ENCODE measurements around the gene SLC25A15. TPM values are rescaled to one million over a fixed set of nuclear protein-coding genes. Genes with fewer than 3 reads are reported as not detected.

SLC25A15 gene
- total RNA-seq, 2 donors from 2014 or later = 23.2 to 36.9 TPM

GRCh38 chr13:40774672-40775071 is 14.7 kb upstream of the SLC25A15 start:
- no peaks in the 10 kb centered on the region for H3K36me3 ChIP-seq (ENCODE audit: control insufficient read depth, insufficient read depth, low read length)
- no peaks in the 10 kb centered on the region for H3K27me3 Mint-ChIP-seq (ENCODE audit: insufficient read depth)
- 88 to 96% methylated on average over 4 to 6 of the region's 6 CpGs for WGBS, 2 experiments (ENCODE audit: insufficient coverage in 1 of 2, insufficient read length in 1 of 2)
- DNase-seq = no peak
- H3K4me1 ChIP-seq (ENCODE audit: control insufficient read depth, insufficient read depth, low read length) = no peaks in the 10 kb centered on the region
- H3K4me1 Mint-ChIP-seq = peaks cover 9% of the 10 kb centered on the region
- no peaks in the 10 kb centered on the region for H3K36me3 Mint-ChIP-seq (ENCODE audit: low read depth)
- no peak overlapping the region for H3K9ac ChIP-seq (ENCODE audit: extremely low read depth, low read length, poor library complexity, severe bottlenecking)
- H3K4me3 ChIP-seq (ENCODE audit: low read length) = no peak overlapping the region
- H3K9me3 Mint-ChIP-seq = no peaks in the 10 kb centered on the region
- TF ChIP-seq CTCF (conservative IDR thresholded peaks at IDR 0.05) = no peak
- H3K27me3 ChIP-seq (ENCODE audit: control insufficient read depth, insufficient read depth, low read length, poor library complexity, severe bottlenecking) = no peaks in the 10 kb centered on the region
- no peak overlapping the region for H3K27ac ChIP-seq (ENCODE audit: low read depth, low read length)
- H3K27ac Mint-ChIP-seq = no peak overlapping the region
- no peak overlapping the region for H3K4me3 Mint-ChIP-seq
- no peaks in the 10 kb centered on the region for H3K9me3 ChIP-seq (ENCODE audit: control insufficient read depth, low read length)

GRCh38 chr13:40776232-40776631 is 13.2 kb upstream of the SLC25A15 start:
- Mint-ChIP-seq H3K27me3 (ENCODE audit: insufficient read depth) (no peaks in the 10 kb centered on the region), H3K4me1 (peaks cover 6% of the 10 kb centered on the region), H3K9me3 (no peaks in the 10 kb centered on the region), H3K4me3 (no peak overlapping the region), H3K36me3 (ENCODE audit: low read depth) (no peaks in the 10 kb centered on the region), H3K27ac (no peak overlapping the region)
- H3K27me3 ChIP-seq (ENCODE audit: control insufficient read depth, insufficient read depth, low read length, poor library complexity, severe bottlenecking) = no peaks in the 10 kb centered on the region
- DNase-seq = no peak
- no peak overlapping the region for H3K27ac ChIP-seq (ENCODE audit: low read depth, low read length)
- WGBS, 2 experiments (ENCODE audit: insufficient coverage in 1 of 2, insufficient read length in 1 of 2) = 92 to 95% methylated on average over 3 to 5 of the region's 7 CpGs
- no peak overlapping the region for H3K4me3 ChIP-seq (ENCODE audit: low read length)
- H3K9ac ChIP-seq (ENCODE audit: extremely low read depth, low read length, poor library complexity, severe bottlenecking) = no peak overlapping the region
- no peaks in the 10 kb centered on the region for H3K36me3 ChIP-seq (ENCODE audit: control insufficient read depth, insufficient read depth, low read length)
- no peaks in the 10 kb centered on the region for H3K4me1 ChIP-seq (ENCODE audit: control insufficient read depth, insufficient read depth, low read length)
- no peak for TF ChIP-seq CTCF (conservative IDR thresholded peaks at IDR 0.05)
- H3K9me3 ChIP-seq (ENCODE audit: control insufficient read depth, low read length) = no peaks in the 10 kb centered on the region

- 69 to 75% methylated on average over 5 to 7 of the region's 7 CpGs for WGBS, 2 experiments (ENCODE audit: insufficient coverage in 1 of 2, insufficient read length in 1 of 2)
- no peak for DNase-seq
- H3K4me3 ChIP-seq (ENCODE audit: low read length) = no peak overlapping the region
- H3K27me3 ChIP-seq (ENCODE audit: control insufficient read depth, insufficient read depth, low read length, poor library complexity, severe bottlenecking) = no peaks in the 10 kb centered on the region
- no peak overlapping the region for H3K9ac ChIP-seq (ENCODE audit: extremely low read depth, low read length, poor library complexity, severe bottlenecking)
- Mint-ChIP-seq H3K4me1 (peaks cover 6% of the 10 kb centered on the region), H3K4me3 (no peak overlapping the region), H3K27me3 (ENCODE audit: insufficient read depth) (no peaks in the 10 kb centered on the region), H3K9me3 (no peaks in the 10 kb centered on the region), H3K36me3 (ENCODE audit: low read depth) (no peaks in the 10 kb centered on the region), H3K27ac (no peak overlapping the region)
- no peak for TF ChIP-seq CTCF (conservative IDR thresholded peaks at IDR 0.05)
- no peak overlapping the region for H3K27ac ChIP-seq (ENCODE audit: low read depth, low read length)
- no peaks in the 10 kb centered on the region for H3K4me1 ChIP-seq (ENCODE audit: control insufficient read depth, insufficient read depth, low read length)
- no peaks in the 10 kb centered on the region for H3K36me3 ChIP-seq (ENCODE audit: control insufficient read depth, insufficient read depth, low read length)
- no peaks in the 10 kb centered on the region for H3K9me3 ChIP-seq (ENCODE audit: control insufficient read depth, low read length)
Measured at GRCh38 chr13:40776681-40777165, 12.7 kb upstream of the SLC25A15 start.
